NCI-H446 treated with DMSO at 0.1 percent for 48 hours (cell line): Measurements from ENCODE around the gene ARHGAP18.
A peak's percentile ranks its signal among the peaks of the same experiment; 100 is the strongest.

Experiments
- DNase-seq: peaks from one replicate; lab custom pipeline; 2025; lab: John Stamatoyannopoulos, UW

ARHGAP18 gene

GRCh38 chr6:129719692-129720091 lies 9.7 kb upstream of the ARHGAP18 start:
- no peak for DNase-seq

- no peak for DNase-seq
Observed at GRCh38 chr6:129717277-129717676, 7.3 kb upstream of the ARHGAP18 start.

- no peak for DNase-seq
Observed at GRCh38 chr6:129713806-129714333, 3.9 kb upstream of the ARHGAP18 start.

- no peak for DNase-seq
Observed at GRCh38 chr6:129711271-129711631, 1.3 kb upstream of the ARHGAP18 start.

- DNase-seq, result no peak
Observed at GRCh38 chr6:129710450-129711270, 683 bp upstream of the ARHGAP18 start.

GRCh38 chr6:129709196-129709768 lies 695 bp downstream of the ARHGAP18 start:
- peak; percentile 36 for DNase-seq

GRCh38 chr6:129708496-129709195 lies 1.3 kb downstream of the ARHGAP18 start:
- DNase-seq, result no peak

GRCh38 chr6:129707882-129708495 lies 2.0 kb downstream of the ARHGAP18 start:
- no peak for DNase-seq

- no peak for DNase-seq
Observed at GRCh38 chr6:129707028-129707427, 2.9 kb downstream of the ARHGAP18 start.

- no peak for DNase-seq
Observed at GRCh38 chr6:129705212-129705611, 4.8 kb downstream of the ARHGAP18 start.

- DNase-seq, result no peak
Observed at GRCh38 chr6:129704708-129705107, 5.3 kb downstream of the ARHGAP18 start.

- DNase-seq, result no peak
Observed at GRCh38 chr6:129701721-129702455, 8.1 kb downstream of the ARHGAP18 start.

GRCh38 chr6:129700666-129701065 lies 9.3 kb downstream of the ARHGAP18 start:
- no peak for DNase-seq

- no peak for DNase-seq
Observed at GRCh38 chr6:129699659-129700058, 10.3 kb downstream of the ARHGAP18 start.

GRCh38 chr6:129698430-129698829 lies 11.5 kb downstream of the ARHGAP18 start:
- DNase-seq, result no peak

GRCh38 chr6:129697788-129698187 lies 12.2 kb downstream of the ARHGAP18 start:
- no peak for DNase-seq

GRCh38 chr6:129696843-129697242 lies 13.1 kb downstream of the ARHGAP18 start:
- DNase-seq, result no peak

- no peak for DNase-seq
Observed at GRCh38 chr6:129696028-129696418, 14.0 kb downstream of the ARHGAP18 start.

- DNase-seq, result no peak
Observed at GRCh38 chr6:129695373-129696027, 14.5 kb downstream of the ARHGAP18 start.

GRCh38 chr6:129694036-129694435 lies 15.9 kb downstream of the ARHGAP18 start:
- no peak for DNase-seq

- no peak for DNase-seq
Observed at GRCh38 chr6:129692467-129692866, 17.5 kb downstream of the ARHGAP18 start.
